ENCODE measurements around the gene TNIP1.

- TF ChIP-seq POLR2A (IDR thresholded peaks at IDR 0.05; ENCODE audit: low read depth): no peak
- no peak for TF ChIP-seq CTCF (IDR thresholded peaks at IDR 0.05)
- TF ChIP-seq POLR2AphosphoS5 (IDR thresholded peaks at IDR 0.05): no peak
- no peak for TF ChIP-seq EP300 (IDR thresholded peaks at IDR 0.05)
Observed at GRCh38 chr5:151106509-151106908, 25.7 kb upstream of the TNIP1 start.

Data from esophagus muscularis mucosa (tissue), 4 donors.